GM12872 (cell line): ENCODE data around the gene INPP5K.

Experiments
- CTCF ChIP-seq: IDR thresholded peaks from 3 replicates; pipeline ENCODE4 v1.5.1; 2011; ENCODE audit warnings: low read depth, mild to moderate bottlenecking, low read length, moderate library complexity; ENCODE audit not compliant: insufficient read depth

The INPP5K gene

GRCh38 chr17:1497831-1498230 lies 18.6 kb downstream of the INPP5K start:
- no peak for TF ChIP-seq CTCF

- TF ChIP-seq CTCF, result no peak
These were observed 19.5 kb downstream of the INPP5K start for GRCh38 chr17:1496869-1497268.

GRCh38 chr17:1495265-1495989 lies 21.0 kb downstream of the INPP5K start:
- no peak for TF ChIP-seq CTCF

- no peak for TF ChIP-seq CTCF
These were observed 21.6 kb downstream of the INPP5K start for GRCh38 chr17:1494736-1495253.

GRCh38 chr17:1494203-1494602 lies 22.2 kb downstream of the INPP5K start:
- no peak for TF ChIP-seq CTCF

- TF ChIP-seq CTCF, result no peak
These were observed 23.0 kb downstream of the INPP5K start for GRCh38 chr17:1493291-1493980.

- no peak for TF ChIP-seq CTCF
These were observed 23.9 kb downstream of the INPP5K start, which contains the start of gene MYO1C for GRCh38 chr17:1492249-1493206. TSS of gene MYO1C (minus strand) at chr17:1492686. CDS start at chr17:1492487, 199 bp downstream.
